ENCODE data around the gene CDK14.

The CDK14 gene

GRCh38 chr7:90951986-90952954 is 356.1 kb downstream of the CDK14 start:
- no peak for DNase-seq (ENCODE audit: low read depth in 2 of 2)

- no peak for DNase-seq (ENCODE audit: low read depth in 2 of 2)
Measured at GRCh38 chr7:90955641-90956207, 359.6 kb downstream of the CDK14 start.

GRCh38 chr7:90957883-90958282 is 361.8 kb downstream of the CDK14 start:
- DNase-seq (ENCODE audit: low read depth in 2 of 2): no peak

- no peak for DNase-seq (ENCODE audit: low read depth in 2 of 2)
Measured at GRCh38 chr7:90958647-90959046, 362.5 kb downstream of the CDK14 start.

- no peak for DNase-seq (ENCODE audit: low read depth in 2 of 2)
Measured at GRCh38 chr7:90961037-90961725, 365.1 kb downstream of the CDK14 start.

- no peak for DNase-seq (ENCODE audit: low read depth in 2 of 2)
Measured at GRCh38 chr7:90965211-90965610, 369.1 kb downstream of the CDK14 start.

GRCh38 chr7:90966346-90966745 is 370.2 kb downstream of the CDK14 start:
- no peak for DNase-seq (ENCODE audit: low read depth in 2 of 2)

GRCh38 chr7:90968871-90969270 is 372.8 kb downstream of the CDK14 start:
- DNase-seq (ENCODE audit: low read depth in 2 of 2): no peak

GRCh38 chr7:90972906-90973550 is 376.9 kb downstream of the CDK14 start:
- DNase-seq (ENCODE audit: low read depth in 2 of 2): no peak

GRCh38 chr7:90977056-90977455 is 380.9 kb downstream of the CDK14 start:
- DNase-seq (ENCODE audit: low read depth in 2 of 2): no peak

GRCh38 chr7:90980545-90980944 is 384.4 kb downstream of the CDK14 start:
- DNase-seq (ENCODE audit: low read depth in 2 of 2): no peak

GRCh38 chr7:90982228-90982627 is 386.1 kb downstream of the CDK14 start:
- no peak for DNase-seq (ENCODE audit: low read depth in 2 of 2)

- no peak for DNase-seq (ENCODE audit: low read depth in 2 of 2)
Measured at GRCh38 chr7:90984692-90985091, 388.6 kb downstream of the CDK14 start.

GRCh38 chr7:90988516-90988915 is 392.4 kb downstream of the CDK14 start:
- no peak for DNase-seq (ENCODE audit: low read depth in 2 of 2)

- no peak for DNase-seq (ENCODE audit: low read depth in 2 of 2)
Measured at GRCh38 chr7:90988996-90989765, 393.1 kb downstream of the CDK14 start.

- no peak for DNase-seq (ENCODE audit: low read depth in 2 of 2)
Measured at GRCh38 chr7:90994121-90994520, 398.0 kb downstream of the CDK14 start.

- no peak for DNase-seq (ENCODE audit: low read depth in 2 of 2)
Measured at GRCh38 chr7:90994601-90995000, 398.5 kb downstream of the CDK14 start.

GRCh38 chr7:90995996-90996395 is 399.9 kb downstream of the CDK14 start:
- no peak for DNase-seq (ENCODE audit: low read depth in 2 of 2)

GRCh38 chr7:90999989-91000979 is 404.2 kb downstream of the CDK14 start:
- DNase-seq (ENCODE audit: low read depth in 2 of 2): no peak

- no peak for DNase-seq (ENCODE audit: low read depth in 2 of 2)
Measured at GRCh38 chr7:91005024-91005423, 408.9 kb downstream of the CDK14 start.

Data from stimulated activated CD8-positive, alpha-beta memory T cell treated with anti-CD3 and anti-CD28 coated beads, Interleukin-2, amount 100 ng/mL, for 48 hours (primary cell).